Erythroblast (primary cell): ENCODE data around the gene TIAM1.

Experiments
- GATA1 ChIP-seq: IDR thresholded peaks from 2 replicates; pipeline ENCODE4 v1.6.1; 2011; ENCODE audit warnings: low read depth, mild to moderate bottlenecking, control low read depth, low read length, moderate library complexity
- POLR2A ChIP-seq: IDR thresholded peaks from 2 replicates; pipeline ENCODE4 v1.6.1; 2011; ENCODE audit warnings: mild to moderate bottlenecking, low read length

- TF ChIP-seq POLR2A, result no peak
- TF ChIP-seq GATA1, result no peak
Measured at GRCh38 chr21:31351438-31351837, 7.4 kb upstream of the TIAM1 start.
